Endothelial cell of umbilical vein (primary cell): ENCODE results near the gene RABGAP1.

Source experiments
- CTCF ChIP-seq, 2 donors: IDR thresholded peaks; 1 replicate in 1 of 2; 2 replicates in 1 of 2; pipeline ENCODE4 v1.5.1; 2011; ENCODE audit warnings: low read length in 2 of 2, mild to moderate bottlenecking in 2 of 2, moderate library complexity in 2 of 2, control low read depth in 1 of 2, inconsistent platforms in 1 of 2, low read depth in 1 of 2; ENCODE audit not compliant: insufficient read depth in 1 of 2; ENCODE audit errors: extremely low read depth in 1 of 2
- FOS ChIP-seq: IDR thresholded peaks from 2 replicates; pipeline ENCODE4 v1.6.1; 2011; ENCODE audit warnings: mild to moderate bottlenecking, low read length, moderate library complexity, borderline replicate concordance; ENCODE audit not compliant: insufficient read depth

DNA sequence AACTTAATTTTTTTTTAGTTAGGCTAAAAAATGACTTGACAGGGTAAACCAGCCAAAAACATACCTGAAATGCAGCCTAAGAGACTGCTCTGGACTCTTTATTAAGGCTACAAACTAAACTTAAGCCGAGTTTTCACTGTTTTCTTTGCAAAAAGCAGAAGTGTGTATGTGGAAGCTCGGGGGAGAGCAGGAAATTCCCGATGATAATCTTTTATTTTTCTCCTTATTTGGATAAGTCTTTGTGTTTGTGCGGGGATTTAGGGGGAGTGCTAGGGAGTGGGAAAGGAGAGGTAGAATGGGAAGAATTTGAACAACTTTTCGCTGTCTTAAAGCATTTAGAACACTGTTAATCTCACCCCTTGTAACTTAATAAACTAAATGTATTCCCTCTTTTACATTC, 61.9 kb downstream of the RABGAP1 start:
- TF ChIP-seq FOS (no peak), CTCF (IDR thresholded peaks at IDR 0.05; ENCODE audit: extremely low read depth in 1 of 2, insufficient read depth in 1 of 2, low read depth in 1 of 2, low read length in 2 of 2) (no peak)
